Smooth muscle cell (in vitro differentiated cells): ENCODE measurements around the gene ADAMTSL3. TPM values are rescaled to one million over a fixed set of nuclear protein-coding genes. Genes with fewer than 3 reads are reported as not detected.

Experiments used
- DNase-seq: peaks from one replicate; lab custom pipeline; 2025; ENCODE audit not compliant: unreplicated experiment; lab: John Stamatoyannopoulos, UW
- H2AFZ ChIP-seq: fragments of 200-600 bp; sonication (generic); 2 replicates; pipeline ENCODE4 v1.6.0; 2016; ENCODE audit warnings: antibody characterized with exemption, low read depth, mild to moderate bottlenecking
- H3F3A ChIP-seq: fragments of 200-600 bp; sonication (generic); 2 replicates; pipeline ENCODE4 v1.6.0; 2017; ENCODE audit warnings: antibody characterized with exemption, low read depth
- H3K27ac ChIP-seq: fragments of 200-600 bp; sonication (generic); 2 replicates; pipeline ENCODE4 v1.5.1; 2016; ENCODE audit warnings: low read depth, mild to moderate bottlenecking
- H3K27me3 ChIP-seq: fragments of 200-600 bp; sonication (generic); 2 replicates; pipeline ENCODE4 v1.6.1; 2016; ENCODE audit warnings: low read depth, mild to moderate bottlenecking
- H3K36me3 ChIP-seq: fragments of 200-600 bp; sonication (generic); 2 replicates; pipeline ENCODE4 v1.5.1; 2016; ENCODE audit warnings: low read depth
- H3K4me1 ChIP-seq: fragments of 200-600 bp; sonication (generic); 2 replicates; pipeline ENCODE4 v1.5.1; 2016; ENCODE audit warnings: low read depth
- H3K4me2 ChIP-seq: fragments of 200-600 bp; sonication (generic); 2 replicates; pipeline ENCODE4 v1.6.0; 2016; ENCODE audit warnings: mild to moderate bottlenecking
- H3K4me3 ChIP-seq: fragments of 200-600 bp; sonication (generic); 2 replicates; pipeline ENCODE4 v1.5.1; 2016; ENCODE audit warnings: mild to moderate bottlenecking
- H3K79me2 ChIP-seq: fragments of 200-600 bp; sonication (generic); 2 replicates; pipeline ENCODE4 v1.6.0; 2016; ENCODE audit warnings: low read depth, mild to moderate bottlenecking
- H3K9ac ChIP-seq: fragments of 200-600 bp; sonication (generic); 2 replicates; pipeline ENCODE4 v1.6.0; 2016; ENCODE audit warnings: low read depth
- H3K9me3 ChIP-seq: fragments of 200-600 bp; sonication (generic); replicated peaks from 2 replicates; pipeline ENCODE4 v1.5.1; 2016; ENCODE audit warnings: low read depth
- H4K20me1 ChIP-seq: fragments of 200-600 bp; sonication (generic); 2 replicates; pipeline ENCODE4 v1.6.0; 2016; ENCODE audit warnings: low read depth
- CTCF ChIP-seq: fragments of 200-600 bp; sonication (generic); IDR thresholded peaks from 2 replicates; pipeline ENCODE4 v1.5.1; 2017; ENCODE audit warnings: borderline replicate concordance, mild to moderate bottlenecking, antibody characterized with exemption; ENCODE audit not compliant: insufficient read depth, poor library complexity, severe bottlenecking
- WGBS: methylation state at CpG from one replicate; pipeline ENCODE4 v1.1.7; 2016; ENCODE audit warnings: low lambda C conversion rate; 5-methylcytosine and 5-hydroxymethylcytosine counted together
- polyA plus RNA-seq: library from polyadenylated mRNA; unstranded; fragments of >200 nt; fragmentation: Nextera tagmentation; extraction: Ambion mirVana; gene quantifications from 2 replicates; pipeline ENCODE4 v1.2.1, GENCODE V29; 2016
- total RNA-seq: library from RNA; depleted of rRNA; stranded (reverse); fragments of >200 nt; gene quantifications from 2 replicates; pipeline ENCODE4 v1.2.3, GENCODE V29; 2014

Gene ADAMTSL3
- total and polyA plus RNA-seq, 2 experiments from 2014 or later, result 0.17 to 0.22 TPM

- no peak overlapping the region for H3K27ac ChIP-seq
- no peaks in the 10 kb centered on the region for H3F3A ChIP-seq
- no peak for TF ChIP-seq CTCF
- no peak overlapping the region for H3K4me2 ChIP-seq
- no peak overlapping the region for H2AFZ ChIP-seq
- H3K4me1 ChIP-seq, result no peaks in the 10 kb centered on the region
- no peak for DNase-seq
- H3K36me3 ChIP-seq, result no peaks in the 10 kb centered on the region
- H4K20me1 ChIP-seq, result no peaks in the 10 kb centered on the region
- no peaks in the 10 kb centered on the region for H3K9me3 ChIP-seq
- peaks cover 4% of the 10 kb centered on the region for H3K27me3 ChIP-seq
- 92% methylated on average over 1 of the region's 1 CpG for WGBS
- no peaks in the 10 kb centered on the region for H3K79me2 ChIP-seq
- H3K9ac ChIP-seq, result no peak overlapping the region
- no peak overlapping the region for H3K4me3 ChIP-seq
These were observed 181.6 kb downstream of the ADAMTSL3 start for GRCh38 chr15:83835479-83835878.

GRCh38 chr15:83837945-83838571, 184.1 kb downstream of the ADAMTSL3 start:
- no peaks in the 10 kb centered on the region for H3F3A ChIP-seq
- H3K9me3 ChIP-seq, result no peaks in the 10 kb centered on the region
- H3K4me1 ChIP-seq, result no peaks in the 10 kb centered on the region
- H3K36me3 ChIP-seq, result no peaks in the 10 kb centered on the region
- DNase-seq, result no peak
- H3K4me3 ChIP-seq, result no peak overlapping the region
- H3K27ac ChIP-seq, result no peak overlapping the region
- H3K79me2 ChIP-seq, result no peaks in the 10 kb centered on the region
- no peaks in the 10 kb centered on the region for H4K20me1 ChIP-seq
- peak overlapping the region; percentile 37 for H3K4me2 ChIP-seq
- H3K27me3 ChIP-seq, result peaks cover 5% of the 10 kb centered on the region
- WGBS, result 26% methylated on average over 8 of the region's 8 CpGs
- peak; percentile 53 for TF ChIP-seq CTCF
- no peak overlapping the region for H3K9ac ChIP-seq
- H2AFZ ChIP-seq, result no peak overlapping the region

GRCh38 chr15:83838763-83839162, 184.8 kb downstream of the ADAMTSL3 start:
- Histone ChIP-seq H3K36me3 (no peaks in the 10 kb centered on the region), H3F3A (no peaks in the 10 kb centered on the region), H3K9ac (no peak overlapping the region), H3K9me3 (no peaks in the 10 kb centered on the region), H3K4me1 (no peaks in the 10 kb centered on the region), H4K20me1 (no peaks in the 10 kb centered on the region), H3K79me2 (no peaks in the 10 kb centered on the region), H2AFZ (no peak overlapping the region), H3K27ac (no peak overlapping the region), H3K4me3 (no peak overlapping the region), H3K27me3 (peaks cover 5% of the 10 kb centered on the region), H3K4me2 (no peak overlapping the region)
- WGBS, result 85% methylated on average over 2 of the region's 2 CpGs
- no peak for TF ChIP-seq CTCF
- DNase-seq, result no peak

GRCh38 chr15:83842281-83842680, 188.4 kb downstream of the ADAMTSL3 start:
- Histone ChIP-seq H3K9me3 (no peaks in the 10 kb centered on the region), H4K20me1 (no peaks in the 10 kb centered on the region), H3K4me1 (no peaks in the 10 kb centered on the region), H3F3A (no peaks in the 10 kb centered on the region), H3K79me2 (no peaks in the 10 kb centered on the region), H3K9ac (no peak overlapping the region), H3K27me3 (peaks cover 5% of the 10 kb centered on the region), H3K4me3 (no peak overlapping the region), H3K4me2 (no peak overlapping the region), H3K27ac (no peak overlapping the region), H3K36me3 (no peaks in the 10 kb centered on the region), H2AFZ (no peak overlapping the region)
- no peak for DNase-seq
- WGBS, result 60% methylated on average over 6 of the region's 6 CpGs
- TF ChIP-seq CTCF, result no peak
